Measurements from ENCODE around the gene CCDC169. TPM values are rescaled to one million over a fixed set of nuclear protein-coding genes. Genes with fewer than 3 reads are reported as not detected.
"Not testable (repeated sequence)": the region's sequence is repeated elsewhere in the genome, so short reads cannot be mapped to it uniquely, and the experiment has no call there.

CCDC169 gene
- total RNA-seq, 1 donor from 2014 or later = 3.2 TPM

DNA sequence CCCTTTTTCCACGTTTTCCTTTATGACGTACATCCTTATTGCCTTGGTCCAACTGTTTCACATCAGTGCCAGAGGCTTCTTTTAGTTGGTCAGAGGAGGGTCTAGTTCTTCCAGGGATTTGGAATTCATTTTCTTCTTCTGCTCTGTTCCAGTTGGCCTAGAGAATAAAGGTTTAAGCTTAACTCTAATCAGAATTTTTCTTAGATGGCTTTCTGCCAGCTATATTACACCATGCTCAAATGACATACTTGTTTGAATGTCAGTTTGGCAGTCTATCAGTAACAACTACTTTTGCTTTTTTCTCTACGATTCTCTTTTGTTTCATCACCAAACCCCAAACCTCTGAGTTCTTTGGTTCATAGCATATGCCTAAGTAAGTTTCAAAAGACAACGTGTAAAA is 31.7 kb upstream of the CCDC169 start:
- TF ChIP-seq, protein P1, sequence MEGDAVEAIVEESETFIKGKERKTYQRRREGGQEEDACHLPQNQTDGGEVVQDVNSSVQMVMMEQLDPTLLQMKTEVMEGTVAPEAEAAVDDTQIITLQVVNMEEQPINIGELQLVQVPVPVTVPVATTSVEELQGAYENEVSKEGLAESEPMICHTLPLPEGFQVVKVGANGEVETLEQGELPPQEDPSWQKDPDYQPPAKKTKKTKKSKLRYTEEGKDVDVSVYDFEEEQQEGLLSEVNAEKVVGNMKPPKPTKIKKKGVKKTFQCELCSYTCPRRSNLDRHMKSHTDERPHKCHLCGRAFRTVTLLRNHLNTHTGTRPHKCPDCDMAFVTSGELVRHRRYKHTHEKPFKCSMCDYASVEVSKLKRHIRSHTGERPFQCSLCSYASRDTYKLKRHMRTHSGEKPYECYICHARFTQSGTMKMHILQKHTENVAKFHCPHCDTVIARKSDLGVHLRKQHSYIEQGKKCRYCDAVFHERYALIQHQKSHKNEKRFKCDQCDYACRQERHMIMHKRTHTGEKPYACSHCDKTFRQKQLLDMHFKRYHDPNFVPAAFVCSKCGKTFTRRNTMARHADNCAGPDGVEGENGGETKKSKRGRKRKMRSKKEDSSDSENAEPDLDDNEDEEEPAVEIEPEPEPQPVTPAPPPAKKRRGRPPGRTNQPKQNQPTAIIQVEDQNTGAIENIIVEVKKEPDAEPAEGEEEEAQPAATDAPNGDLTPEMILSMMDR (conservative IDR thresholded peaks at IDR 0.05; ENCODE audit: low read depth, low read length) = no peak
- no peak overlapping the region for H3K4me3 ChIP-seq (ENCODE audit: low read depth, low read length)

DNA sequence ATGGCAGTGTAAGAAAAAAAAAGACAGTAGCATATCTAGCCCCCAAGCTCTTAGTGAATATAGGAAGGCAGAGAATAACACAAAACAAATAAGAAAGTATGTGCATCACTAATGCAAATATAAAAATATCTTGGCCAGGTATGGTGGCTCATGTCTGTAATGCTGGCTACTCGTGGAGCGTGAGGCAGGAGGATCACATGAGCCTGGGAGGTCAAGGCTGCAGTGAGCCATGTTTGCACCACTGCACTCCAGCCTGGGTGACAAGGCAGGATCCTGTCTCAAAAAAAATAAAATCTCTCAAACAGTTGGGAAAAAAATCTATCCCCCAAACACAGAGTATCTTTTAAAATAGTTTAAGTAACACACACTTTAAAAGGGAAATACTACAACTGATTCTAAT is 31.2 kb upstream of the CCDC169 start:
- DNase-seq (ENCODE audit: low read depth) = no peak
- H3K4me3 ChIP-seq (ENCODE audit: low read depth, low read length) = no peak overlapping the region
- TF ChIP-seq, protein P1 (conservative IDR thresholded peaks at IDR 0.05; ENCODE audit: low read depth, low read length) = no peak

More for the DNA sequence above, 31.7 kb upstream of the CCDC169 start:
- DNase-seq (ENCODE audit: low read depth) = no peak

DNA sequence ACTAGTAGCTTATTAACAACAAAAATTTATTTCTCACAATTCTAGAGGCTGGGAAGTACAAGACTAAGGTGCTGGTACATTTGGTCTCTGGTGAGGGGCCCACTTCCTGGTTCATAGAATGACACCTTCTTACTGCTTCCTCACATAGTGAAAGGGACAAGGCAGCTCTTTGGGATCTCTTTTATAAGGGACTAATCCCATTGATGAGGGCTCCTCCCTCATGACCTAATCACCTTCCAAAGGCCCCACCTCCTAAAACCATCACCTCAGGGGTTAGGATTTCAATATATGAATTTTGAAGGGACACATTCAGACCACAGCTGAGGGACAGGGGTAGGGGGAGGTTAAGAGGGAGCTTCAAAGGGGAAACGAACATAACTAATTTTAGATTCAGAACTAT is 28.3 kb upstream of the CCDC169 start:
- H3K4me3 ChIP-seq (ENCODE audit: low read depth, low read length) = no peak overlapping the region
- TF ChIP-seq, protein P1 (conservative IDR thresholded peaks at IDR 0.05; ENCODE audit: low read depth, low read length) = no peak
- DNase-seq (ENCODE audit: low read depth) = no peak

DNA sequence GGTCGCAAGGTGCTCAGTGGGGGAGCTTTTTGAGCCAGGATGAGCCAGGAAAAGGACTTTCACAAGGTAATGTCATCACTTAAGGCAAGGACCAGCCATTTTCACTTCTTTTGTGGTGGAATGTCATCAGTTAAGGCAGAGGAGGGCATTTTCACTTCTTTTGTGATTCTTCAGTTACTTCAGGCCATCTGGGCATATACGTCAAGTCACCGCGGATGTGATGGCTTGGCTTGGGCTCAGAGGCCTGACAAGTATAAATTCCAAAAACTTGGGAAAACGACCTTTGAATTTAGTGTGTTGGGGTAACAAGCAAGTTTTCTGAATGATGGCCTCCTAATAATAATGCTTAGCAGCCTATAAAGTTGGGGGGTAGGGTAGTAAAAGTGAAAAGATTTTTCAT is 27.3 kb upstream of the CCDC169 start:
- not testable (repeated sequence) for H3K4me3 ChIP-seq (ENCODE audit: low read depth, low read length); DNase-seq (ENCODE audit: low read depth)

DNA sequence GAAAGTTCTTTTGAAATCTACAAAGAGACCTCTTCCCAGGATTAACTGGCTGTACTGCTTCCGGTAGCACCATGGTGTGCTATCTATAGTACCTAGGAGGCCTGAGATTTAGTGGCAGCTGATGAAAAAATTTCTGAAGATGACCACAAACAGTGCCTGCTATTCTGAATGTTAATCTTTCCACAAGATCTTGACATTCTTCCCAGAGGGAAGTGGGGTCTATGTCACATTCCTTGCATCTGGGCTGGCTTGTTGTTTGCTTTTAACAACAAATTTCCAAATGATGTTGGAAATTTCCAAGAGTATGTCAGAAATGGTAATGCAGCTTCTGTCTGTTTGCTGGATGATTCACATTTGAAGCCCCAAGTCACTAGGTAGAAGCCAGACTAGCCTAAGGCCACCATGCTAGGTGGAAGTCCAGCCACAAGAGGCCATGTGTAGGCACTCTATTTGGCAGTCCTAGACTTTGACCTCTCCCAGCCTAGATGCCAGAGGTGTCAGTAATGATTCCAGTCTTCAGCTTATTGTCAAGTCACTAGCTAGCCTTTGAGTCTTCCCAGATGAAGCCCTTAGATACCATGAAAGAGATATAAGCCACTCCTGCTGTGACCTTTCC is 26.4 kb upstream of the CCDC169 start:
- H3K4me3 ChIP-seq (ENCODE audit: low read depth, low read length) = no peak overlapping the region
- no peak for DNase-seq (ENCODE audit: low read depth)
- TF ChIP-seq, protein P1 (conservative IDR thresholded peaks at IDR 0.05; ENCODE audit: low read depth, low read length) = no peak

DNA sequence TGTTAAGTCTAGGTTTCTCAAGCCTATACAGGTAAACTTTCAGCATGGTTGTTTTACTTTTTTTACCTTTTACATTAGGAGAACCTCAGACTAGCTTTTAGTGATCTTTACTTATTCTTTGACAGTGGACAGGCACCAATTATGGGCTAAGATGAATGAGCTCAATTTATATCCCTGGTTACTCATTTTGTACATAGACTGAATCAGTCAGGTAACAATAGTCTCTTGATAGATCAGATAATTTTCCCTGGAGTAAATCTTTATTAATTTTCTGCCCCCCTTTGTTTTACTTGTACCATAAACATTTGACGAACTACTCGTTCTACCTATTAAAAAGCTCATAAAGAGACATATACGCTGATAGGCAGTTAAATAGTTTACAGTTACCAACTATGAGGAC is 25.8 kb upstream of the CCDC169 start:
- H3K4me3 ChIP-seq (ENCODE audit: low read depth, low read length) = no peak overlapping the region
- TF ChIP-seq, protein P1 (conservative IDR thresholded peaks at IDR 0.05; ENCODE audit: low read depth, low read length) = no peak
- DNase-seq (ENCODE audit: low read depth) = no peak

DNA sequence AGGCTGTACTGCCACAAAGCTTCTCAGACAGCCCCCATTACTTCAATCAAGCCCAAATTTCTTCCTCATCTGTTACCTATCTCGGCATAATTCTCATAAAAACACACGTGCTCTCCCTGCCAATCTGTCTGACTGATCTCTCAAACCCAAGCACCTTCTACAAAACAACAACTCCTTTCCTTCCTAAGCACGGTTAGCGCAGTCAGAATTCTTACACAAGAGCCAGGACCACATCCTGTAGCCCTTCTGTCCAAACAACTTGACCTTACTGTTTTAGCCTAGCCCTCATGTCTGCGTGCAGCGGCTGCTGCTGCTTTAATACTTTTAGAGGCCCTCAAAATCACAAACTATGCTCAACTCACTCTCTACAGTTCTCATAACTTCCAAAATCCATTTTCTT is 22.2 kb upstream of the CCDC169 start:
- DNase-seq (ENCODE audit: low read depth); H3K4me3 ChIP-seq (ENCODE audit: low read depth, low read length): not testable (repeated sequence)

DNA sequence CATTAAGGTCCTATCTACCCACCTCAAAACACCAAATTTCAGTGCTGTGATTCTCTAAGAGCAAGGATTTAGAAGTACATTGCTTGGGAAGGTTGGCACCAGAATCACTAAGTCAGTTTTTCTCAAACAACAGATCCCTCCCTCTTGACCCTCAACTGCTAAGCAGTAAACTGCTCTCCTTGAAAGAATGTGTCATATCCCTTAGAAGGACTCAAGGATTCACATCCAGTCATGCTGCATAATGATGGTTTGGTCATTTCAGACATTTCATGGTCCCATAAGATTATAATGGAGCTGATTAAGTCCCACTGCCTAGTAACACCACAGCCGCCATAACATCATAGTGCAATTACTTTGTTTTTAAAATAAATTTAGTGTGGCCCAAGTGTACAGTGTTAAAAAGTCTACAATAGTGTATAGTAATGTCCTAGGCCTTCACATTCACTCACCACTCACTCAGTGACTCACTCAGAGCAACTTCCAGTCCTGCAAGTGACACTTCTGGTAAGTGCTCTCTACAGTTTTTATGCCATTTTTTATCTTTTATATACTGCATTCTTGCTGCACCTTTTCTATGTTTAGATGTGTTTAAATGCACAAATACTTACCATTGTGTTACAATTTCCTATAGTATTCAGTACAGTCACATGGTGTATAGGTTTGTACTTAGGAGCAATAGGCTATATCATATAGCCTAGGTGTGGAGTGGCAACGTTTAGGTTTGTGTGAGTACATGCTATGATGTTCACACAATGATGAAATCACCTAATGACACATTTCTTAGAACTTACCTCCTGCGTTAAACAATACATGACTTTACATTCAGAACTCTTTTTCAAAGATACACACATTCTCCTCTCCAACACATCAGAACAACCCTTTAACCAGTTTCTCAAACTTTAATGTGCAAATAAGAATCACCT is 15.7 kb upstream of the CCDC169 start:
- TF ChIP-seq, protein P1 (conservative IDR thresholded peaks at IDR 0.05; ENCODE audit: low read depth, low read length) = no peak
- H3K4me3 ChIP-seq (ENCODE audit: low read depth, low read length) = no peak overlapping the region
- no peak for DNase-seq (ENCODE audit: low read depth)
